K562 (cell line): Measurements from ENCODE around the gene EMX2. TPM values are rescaled to one million over a fixed set of nuclear protein-coding genes. Genes with fewer than 3 reads are reported as not detected.

ENCODE experiments used
- CBX2 ChIP-seq: fragments of 200-600 bp; sonication (generic); IDR thresholded peaks from one replicate; pipeline ENCODE4 v1.6.1; 2012; ENCODE audit warnings: mild to moderate bottlenecking, low read length, inconsistent platforms; ENCODE audit not compliant: insufficient read depth, poor library complexity, severe bottlenecking
- MAZ ChIP-seq, 2 experiments: fragments of 450-650 bp in 1 of 2; sonication (generic) in 1 of 2; formaldehyde crosslinking; IDR thresholded peaks in 1 of 2; conservative IDR thresholded peaks in 1 of 2; 2 replicates each; pipeline versions ENCODE4 v1.4.0 to v1.5.0; 2020; ENCODE audit warnings: mild to moderate bottlenecking in 1 of 2, missing genetic modification reagents in 1 of 2
- NR2C1 ChIP-seq, 2 experiments: fragments of 450-650 bp; IDR thresholded peaks; 2 replicates each; pipeline ENCODE4 v1.6.1; 2017; ENCODE audit warnings: mild to moderate bottlenecking in 2 of 2, antibody characterized with exemption in 1 of 2, inconsistent platforms in 1 of 2, missing compliant biosample characterization in 1 of 2, missing genetic modification characterization in 1 of 2
- RB1 ChIP-seq: fragments of 450-650 bp; IDR thresholded peaks from 2 replicates; pipeline ENCODE4 v1.6.1; 2017; ENCODE audit warnings: low read depth, mild to moderate bottlenecking
- STAG1 ChIP-seq: sonication (generic); formaldehyde crosslinking; IDR thresholded peaks from 2 replicates; pipeline ENCODE4 v1.5.0; 2020; ENCODE audit warnings: missing genetic modification reagents, borderline replicate concordance
- XRCC5 ChIP-seq: fragments of 200-400 bp; formaldehyde crosslinking; IDR thresholded peaks from 2 replicates; pipeline ENCODE4 v1.6.1; 2017; ENCODE audit warnings: low read depth, mild to moderate bottlenecking, low read length
- ZNF318 ChIP-seq, 2 experiments: fragments of 450-650 bp; IDR thresholded peaks; 2 replicates each; pipeline ENCODE4 v1.6.1; 2016; ENCODE audit warnings: mild to moderate bottlenecking in 2 of 2, borderline replicate concordance in 1 of 2, low read depth in 1 of 2, moderate library complexity in 1 of 2
- ZNF408 ChIP-seq: fragments of 250-450 bp; sonication (Bioruptor Pico); IDR thresholded peaks from 2 replicates; pipeline ENCODE4 v1.4.0; 2020; ENCODE audit warnings: low read depth, mild to moderate bottlenecking, moderate library complexity
- ZNF436 ChIP-seq: fragments of 250-450, 450-650 bp; sonication (Bioruptor Pico); formaldehyde crosslinking; IDR thresholded peaks from 2 replicates; pipeline ENCODE4 v1.7.0; 2020; ENCODE audit warnings: mild to moderate bottlenecking
- ZNF551 ChIP-seq: fragments of 250-450 bp; sonication (Bioruptor Pico); IDR thresholded peaks from 2 replicates; pipeline ENCODE4 v1.5.0; 2021; ENCODE audit warnings: mild to moderate bottlenecking, moderate library complexity
- ZNF717 ChIP-seq: fragments of 250-450 bp; sonication (Bioruptor Pico); IDR thresholded peaks from 2 replicates; pipeline ENCODE4 v1.5.0; 2021
- ZNF830 ChIP-seq: fragments of 250-450 bp; sonication (Bioruptor Pico); IDR thresholded peaks from 2 replicates; pipeline ENCODE4 v1.5.0; 2021; ENCODE audit warnings: mild to moderate bottlenecking
- polyA plus RNA-seq, 8 experiments: library from polyadenylated mRNA; depleted of rRNA in 4 of 8; stranded (reverse) in 5 of 8; unstranded in 3 of 8; fragments of >200 nt; fragmentation: Nextera tagmentation in 2 of 8; fragmentation: Illumina TruSeq in 1 of 8; extraction: Ambion mirVana in 2 of 8; extraction: Trizol in 1 of 8; gene quantifications; 2 replicates each; pipeline versions ENCODE4 v1.2.1 to v1.2.3, GENCODE V29; 2011 to 2014; ENCODE audit warnings: inconsistent platforms in 1 of 8, missing spikeins in 1 of 8
- total RNA-seq, 7 experiments: library from RNA; depleted of rRNA in 6 of 7; stranded (reverse); fragments of >200 nt in 6 of 7; fragmentation: Illumina TruSeq in 2 of 7; extraction: Trizol in 2 of 7; gene quantifications; 2 replicates each; pipeline versions ENCODE4 v1.2.1 to v1.2.3, GENCODE V29; 2011 to 2021; ENCODE audit warnings: low replicate concordance in 1 of 7
- TF ChIP-seq, protein P1 (sequence below): fragments of 450-650 bp; formaldehyde crosslinking; IDR thresholded peaks from 2 replicates; pipeline ENCODE4 v1.4.0; 2020; ENCODE audit warnings: mild to moderate bottlenecking, mixed read lengths
- TF ChIP-seq, protein P2 (sequence below): sonication (generic); formaldehyde crosslinking; IDR thresholded peaks from 2 replicates; pipeline ENCODE4 v1.8.0; 2022; ENCODE audit warnings: mild to moderate bottlenecking, missing genetic modification reagents

The EMX2 gene
- total and polyA plus RNA-seq, 9 of the 15 experiments (the other 6 are each of a cell fraction or from before 2014, with no cell fraction given) = not detected

DNA sequence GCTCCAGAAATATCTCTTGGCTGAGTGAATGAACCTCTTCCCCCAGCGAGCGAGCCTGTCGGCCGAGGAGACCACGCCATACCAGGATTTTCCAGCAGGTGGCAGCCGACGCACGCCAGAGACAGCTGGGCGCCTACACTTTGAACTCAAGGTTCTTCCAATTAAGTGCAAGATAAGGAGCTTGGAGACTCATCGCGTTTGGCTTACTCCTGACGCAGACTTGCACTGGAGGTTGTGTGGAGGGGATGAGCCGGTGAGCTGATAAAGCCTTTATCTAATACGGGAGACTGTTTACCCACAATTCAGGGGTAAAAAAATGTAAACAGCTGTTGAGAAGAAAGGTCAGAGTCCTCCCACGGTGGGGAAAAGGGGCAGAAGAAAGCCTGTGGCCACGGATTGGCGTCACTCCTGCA is 45.9 kb upstream of the EMX2 start (continued):
- TF ChIP-seq ZNF318 (IDR thresholded peaks at IDR 0.05; ENCODE audit: borderline replicate concordance in 1 of 2, low read depth in 1 of 2) (no peak), MAZ (CRISPR knock-in tag; conservative IDR thresholded peaks at IDR 0.05 in 1 of 2, IDR thresholded peaks at IDR 0.05 in 1 of 2) (0 out of 4 replicates have a peak, but pooled peaks of 1 of the 2 experiments have one; percentile 21), RB1 (peak; percentile 55; the same call in 1 of the 2 replicates), ZNF436 (CRISPR knock-in tag) (no peak), ZNF551 (CRISPR knock-in tag) (no peak), ZNF408 (CRISPR knock-in tag) (no peak), ZNF830 (CRISPR knock-in tag) (no peak), XRCC5 (no peak), CBX2 (no peak), NR2C1 (IDR thresholded peaks at IDR 0.05) (peak; percentile 78), NR2C1 (tag; IDR thresholded peaks at IDR 0.05) (peak; percentile 76; the same call in 1 of the 2 replicates), ZNF717 (CRISPR knock-in tag) (no peak), STAG1 (CRISPR knock-in tag) (peak; percentile 89; the same call in 1 of the 2 replicates)
- TF ChIP-seq, protein P1, sequence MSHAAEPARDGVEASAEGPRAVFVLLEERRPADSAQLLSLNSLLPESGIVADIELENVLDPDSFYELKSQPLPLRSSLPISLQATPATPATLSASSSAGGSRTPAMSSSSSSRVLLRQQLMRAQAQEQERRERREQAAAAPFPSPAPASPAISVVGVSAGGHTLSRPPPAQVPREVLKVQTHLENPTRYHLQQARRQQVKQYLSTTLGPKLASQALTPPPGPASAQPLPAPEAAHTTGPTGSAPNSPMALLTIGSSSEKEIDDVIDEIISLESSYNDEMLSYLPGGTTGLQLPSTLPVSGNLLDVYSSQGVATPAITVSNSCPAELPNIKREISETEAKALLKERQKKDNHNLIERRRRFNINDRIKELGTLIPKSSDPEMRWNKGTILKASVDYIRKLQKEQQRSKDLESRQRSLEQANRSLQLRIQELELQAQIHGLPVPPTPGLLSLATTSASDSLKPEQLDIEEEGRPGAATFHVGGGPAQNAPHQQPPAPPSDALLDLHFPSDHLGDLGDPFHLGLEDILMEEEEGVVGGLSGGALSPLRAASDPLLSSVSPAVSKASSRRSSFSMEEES (CRISPR knock-in tag) = no peak
- TF ChIP-seq, protein P2, sequence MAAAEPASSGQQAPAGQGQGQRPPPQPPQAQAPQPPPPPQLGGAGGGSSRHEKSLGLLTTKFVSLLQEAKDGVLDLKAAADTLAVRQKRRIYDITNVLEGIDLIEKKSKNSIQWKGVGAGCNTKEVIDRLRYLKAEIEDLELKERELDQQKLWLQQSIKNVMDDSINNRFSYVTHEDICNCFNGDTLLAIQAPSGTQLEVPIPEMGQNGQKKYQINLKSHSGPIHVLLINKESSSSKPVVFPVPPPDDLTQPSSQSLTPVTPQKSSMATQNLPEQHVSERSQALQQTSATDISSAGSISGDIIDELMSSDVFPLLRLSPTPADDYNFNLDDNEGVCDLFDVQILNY (CRISPR knock-in tag) = no peak
